ENCODE results near the gene ZNF319. TPM values are rescaled to one million over a fixed set of nuclear protein-coding genes. Genes with fewer than 3 reads are reported as not detected.

Gene ZNF319
- total and polyA plus RNA-seq, 8 donors, result 1.4 to 11.0 (median 2.7) TPM; not detected in 1

GRCh38 chr16:58026705-58027160, 26.3 kb upstream of the ZNF319 start:
- Histone ChIP-seq H3K36me3 (no peaks in the 10 kb centered on the region), H3K4me3 (peak overlapping the region; percentile 80 to 95 (median 84)), H3K27ac (peak overlapping the region; percentile 89 to 94 (median 92)), H3K27me3 (peaks cover 0 to 16% (median 0%) of the 10 kb centered on the region in 3 donors), H3K9me3 (no peaks in the 10 kb centered on the region), H3K4me1 (peaks cover 70 to 99% (median 94%) of the 10 kb centered on the region in 4 donors)
- peak; percentile 39 to 76 for DNase-seq
- WGBS, 5 donors, result 0 to 2% (median 1%) methylated on average over 13 to 38 of the region's 38 CpGs
- intact Hi-C loops (cut with DNase I; ENCODE audit: low total_unique reads), result no loop called here
- no peak for TF ChIP-seq EP300 (IDR thresholded peaks at IDR 0.05)
- no peak for TF ChIP-seq POLR2AphosphoS5 (IDR thresholded peaks at IDR 0.05)

DNA sequence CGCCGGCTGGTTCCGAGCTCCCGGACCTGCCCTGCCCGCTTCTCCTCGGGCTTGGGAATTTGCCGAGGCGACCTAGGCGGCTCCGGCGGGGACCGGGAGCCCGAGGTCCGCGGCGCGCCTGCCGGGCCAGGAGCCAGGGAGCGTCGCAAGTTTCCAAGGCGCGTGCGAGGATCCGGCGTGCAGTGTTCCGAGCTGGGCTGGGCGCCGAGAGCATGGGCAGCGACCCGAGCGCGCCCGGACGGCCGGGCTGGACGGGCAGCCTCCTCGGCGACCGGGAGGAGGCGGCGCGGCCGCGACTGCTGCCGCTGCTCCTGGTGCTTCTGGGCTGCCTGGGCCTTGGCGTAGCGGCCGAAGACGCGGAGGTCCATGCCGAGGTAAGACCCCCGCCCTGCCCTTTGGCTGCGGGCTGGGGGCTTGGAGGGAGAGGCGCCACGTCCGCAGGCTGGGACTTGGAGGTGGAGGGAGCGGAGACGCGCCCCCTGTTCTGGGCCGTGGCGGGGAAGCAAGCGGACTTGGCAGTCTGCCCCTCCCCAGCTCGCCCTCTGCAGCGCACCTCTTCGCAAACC, 25.8 kb upstream of the ZNF319 start:
- TF ChIP-seq POLR2AphosphoS5 (IDR thresholded peaks at IDR 0.05), result no peak
- TF ChIP-seq POLR2A (IDR thresholded peaks at IDR 0.05), result no peak
- TF ChIP-seq EP300 (IDR thresholded peaks at IDR 0.05), result no peak
- TF ChIP-seq, protein P1, sequence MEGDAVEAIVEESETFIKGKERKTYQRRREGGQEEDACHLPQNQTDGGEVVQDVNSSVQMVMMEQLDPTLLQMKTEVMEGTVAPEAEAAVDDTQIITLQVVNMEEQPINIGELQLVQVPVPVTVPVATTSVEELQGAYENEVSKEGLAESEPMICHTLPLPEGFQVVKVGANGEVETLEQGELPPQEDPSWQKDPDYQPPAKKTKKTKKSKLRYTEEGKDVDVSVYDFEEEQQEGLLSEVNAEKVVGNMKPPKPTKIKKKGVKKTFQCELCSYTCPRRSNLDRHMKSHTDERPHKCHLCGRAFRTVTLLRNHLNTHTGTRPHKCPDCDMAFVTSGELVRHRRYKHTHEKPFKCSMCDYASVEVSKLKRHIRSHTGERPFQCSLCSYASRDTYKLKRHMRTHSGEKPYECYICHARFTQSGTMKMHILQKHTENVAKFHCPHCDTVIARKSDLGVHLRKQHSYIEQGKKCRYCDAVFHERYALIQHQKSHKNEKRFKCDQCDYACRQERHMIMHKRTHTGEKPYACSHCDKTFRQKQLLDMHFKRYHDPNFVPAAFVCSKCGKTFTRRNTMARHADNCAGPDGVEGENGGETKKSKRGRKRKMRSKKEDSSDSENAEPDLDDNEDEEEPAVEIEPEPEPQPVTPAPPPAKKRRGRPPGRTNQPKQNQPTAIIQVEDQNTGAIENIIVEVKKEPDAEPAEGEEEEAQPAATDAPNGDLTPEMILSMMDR (IDR thresholded peaks at IDR 0.05), result no peak
- WGBS, 5 donors, result 0 to 1% (median 0%) methylated on average over 18 to 65 of the region's 65 CpGs
- peak; percentile 66 to 82 for DNase-seq
- Histone ChIP-seq H3K36me3 (no peaks in the 10 kb centered on the region), H3K27me3 (peaks cover 0 to 16% (median 0%) of the 10 kb centered on the region in 3 donors), H3K9me3 (no peaks in the 10 kb centered on the region), H3K4me1 (peaks cover 69 to 96% (median 92%) of the 10 kb centered on the region in 4 donors), H3K27ac (peak overlapping the region; percentile 89 to 94 (median 92)), H3K4me3 (peak overlapping the region; percentile 80 to 95 (median 84))
- intact Hi-C loops (cut with DNase I; ENCODE audit: low total_unique reads), result no loop called here

GRCh38 chr16:58025351-58026138, 25.1 kb upstream of the ZNF319 start, which contains the start of gene MMP15:
Gene MMP15 (plus strand): TSS chr16:58025754. CDS start chr16:58026351, 597 bp downstream.
- H3K27me3 ChIP-seq, result peaks cover 0 to 16% (median 0%) of the 10 kb centered on the region in 3 donors
- peak within 1 kb of the TSS; percentile 80 to 95 (median 84) for H3K4me3 ChIP-seq
- TF ChIP-seq, protein P1 (IDR thresholded peaks at IDR 0.05), result no peak
- TF ChIP-seq POLR2AphosphoS5 (IDR thresholded peaks at IDR 0.05) (peak in 2 of 3 donors; percentile 73 to 75), POLR2A (IDR thresholded peaks at IDR 0.05) (peak in 1 of 4 donors; percentile 15), EP300 (IDR thresholded peaks at IDR 0.05) (no peak)
- peak within 1 kb of the TSS; percentile 89 to 94 (median 92) for H3K27ac ChIP-seq
- 0 to 1% (median 0%) methylated on average over 13 to 90 of the region's 90 CpGs for whole genome bisulfite sequencing, 5 donors
- peaks cover 63 to 96% (median 91%) of the 10 kb centered on the region in 4 donors for H3K4me1 ChIP-seq
- DNase-seq, result peak; percentile 94 to 97
- intact Hi-C loops (cut with DNase I; ENCODE audit: low total_unique reads), result no loop called here
- no peaks in the 10 kb centered on the region for H3K9me3 ChIP-seq
- H3K36me3 ChIP-seq, result no peaks in the 10 kb centered on the region

DNA sequence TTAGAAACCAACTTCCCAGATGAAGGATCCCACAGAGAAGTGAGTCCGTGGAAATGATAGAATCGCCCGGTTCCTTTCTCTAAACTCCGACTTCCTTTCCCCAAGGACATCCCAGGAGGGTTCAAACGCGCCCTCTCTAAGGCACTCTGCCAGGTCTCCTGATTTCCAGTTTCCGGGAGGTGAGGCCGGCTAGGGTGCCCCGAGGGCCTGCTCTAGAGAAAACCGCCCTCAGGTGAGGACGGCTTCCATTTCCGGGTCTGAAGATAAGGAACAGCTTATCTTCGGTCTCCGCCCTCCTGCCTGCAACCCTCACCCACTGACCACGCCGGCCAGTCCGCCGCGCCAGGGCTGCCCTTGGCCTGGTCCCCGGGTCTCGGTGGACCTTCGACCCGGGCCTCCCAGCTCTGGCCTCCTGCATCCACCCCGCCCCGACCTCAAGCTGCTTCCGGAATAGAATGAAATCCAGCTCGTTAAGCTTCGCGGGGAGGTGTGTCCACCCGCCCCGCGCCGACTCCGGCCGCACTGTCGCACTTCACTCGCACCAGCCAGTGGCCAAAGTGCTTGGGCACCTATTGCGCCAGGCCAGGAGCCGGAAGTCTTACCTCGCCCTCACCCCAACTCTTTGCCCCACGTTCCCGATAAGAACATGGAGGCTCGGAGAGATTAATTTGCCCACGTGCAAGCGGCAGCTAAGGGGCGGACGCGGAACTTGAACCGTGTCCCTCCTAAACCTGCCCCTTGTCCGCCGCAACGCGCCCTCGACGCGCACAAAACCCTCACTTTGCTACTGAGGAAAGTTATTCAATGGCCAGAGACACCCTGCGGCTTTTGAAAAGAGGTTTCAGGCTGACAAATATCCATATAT, 24.2 kb upstream of the ZNF319 start:
- Histone ChIP-seq H3K27ac (peak overlapping the region; percentile 89 to 94 (median 92)), H3K9me3 (no peaks in the 10 kb centered on the region), H3K4me1 (peaks cover 58 to 90% (median 84%) of the 10 kb centered on the region in 4 donors), H3K27me3 (peaks cover 0 to 16% (median 0%) of the 10 kb centered on the region in 3 donors), H3K36me3 (peaks cover 0 to 6% (median 5%) of the 10 kb centered on the region in 4 donors), H3K4me3 (peak overlapping the region; percentile 80 to 95 (median 84))
- intact Hi-C loops (cut with DNase I; ENCODE audit: low total_unique reads), result no loop called here
- TF ChIP-seq POLR2AphosphoS5 (IDR thresholded peaks at IDR 0.05), result peak in 2 of 3 donors; percentile 64 to 73
- TF ChIP-seq EP300 (IDR thresholded peaks at IDR 0.05), result no peak
- TF ChIP-seq, protein P1 (IDR thresholded peaks at IDR 0.05), result no peak
- TF ChIP-seq POLR2A (IDR thresholded peaks at IDR 0.05), result no peak
- 4 to 15% (median 9%) methylated on average over 34 to 57 of the region's 57 CpGs for WGBS, 5 donors
- DNase-seq, result peak; percentile 92 to 94

Data from stomach (tissue), 9 donors.